GM21526 (cell line): Measurements from ENCODE around the gene KRT79.
"Not testable (repeated sequence)": the region's sequence is repeated elsewhere in the genome, so short reads cannot be mapped to it uniquely, and the experiment has no call there.

Experiments used
- ATAC-seq: cut with Tn5 transposase; IDR thresholded peaks from one replicate; pipeline ENCODE4 v1.9.1; 2021; ENCODE audit warnings: moderate library complexity; ENCODE audit not compliant: unreplicated experiment, low FRiP score

The KRT79 gene

DNA sequence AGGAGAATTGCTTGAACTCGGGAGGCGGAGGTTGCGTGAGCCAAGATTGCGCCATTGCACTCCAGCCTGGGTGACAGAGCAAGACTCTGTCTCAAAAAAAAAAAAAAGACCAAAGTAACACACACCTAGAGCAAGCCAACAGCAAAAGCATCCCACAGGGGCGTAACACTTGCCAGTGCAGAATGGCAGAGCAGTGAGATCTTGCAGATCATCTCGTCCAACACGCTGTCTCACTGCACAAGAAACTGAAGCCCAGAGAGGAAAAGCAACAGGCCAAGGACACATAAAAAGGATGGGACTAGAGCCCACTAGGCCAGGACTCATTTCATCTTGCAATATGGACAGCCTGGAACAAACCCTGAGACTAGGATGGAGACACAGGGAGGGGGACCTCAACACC is 27.4 kb upstream of the KRT79 start:
- ATAC-seq, result no peak

DNA sequence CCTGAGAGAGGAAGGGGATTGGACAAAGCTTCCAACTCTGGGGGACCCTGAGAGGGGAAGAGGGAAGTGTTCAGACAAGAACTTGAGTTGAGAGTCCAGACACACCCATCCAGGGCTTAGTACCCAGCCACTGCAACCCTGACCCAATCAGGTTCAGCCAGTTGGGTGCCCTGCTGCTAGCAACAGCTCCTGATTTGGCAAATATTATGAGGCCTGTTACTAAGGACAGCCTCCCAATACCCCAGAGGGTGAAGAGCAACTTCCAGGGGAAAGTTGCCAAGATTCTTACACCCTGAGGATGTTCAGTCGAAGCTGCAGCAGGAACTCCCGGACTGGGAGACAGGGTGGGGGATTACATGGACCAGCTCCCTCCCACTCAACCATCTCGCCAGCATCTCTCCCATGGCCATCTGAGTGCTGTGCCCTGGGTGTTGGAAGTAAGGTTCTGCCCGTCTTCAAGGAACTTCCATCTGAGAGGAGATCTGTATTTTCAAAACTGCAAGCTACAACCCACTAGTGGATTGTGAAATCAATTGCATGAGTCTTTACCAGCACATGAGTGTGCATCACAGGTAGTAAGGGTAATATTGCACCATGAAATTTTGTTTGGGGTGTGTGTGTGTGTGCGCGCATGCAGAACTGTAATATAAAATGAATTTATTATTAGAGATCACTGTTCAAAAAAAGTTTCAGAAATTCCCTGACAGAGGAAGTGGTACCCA is 26.2 kb upstream of the KRT79 start:
- ATAC-seq, result no peak

GRCh38 chr12:52857500-52857899 is 23.4 kb upstream of the KRT79 start:
- ATAC-seq, result no peak

DNA sequence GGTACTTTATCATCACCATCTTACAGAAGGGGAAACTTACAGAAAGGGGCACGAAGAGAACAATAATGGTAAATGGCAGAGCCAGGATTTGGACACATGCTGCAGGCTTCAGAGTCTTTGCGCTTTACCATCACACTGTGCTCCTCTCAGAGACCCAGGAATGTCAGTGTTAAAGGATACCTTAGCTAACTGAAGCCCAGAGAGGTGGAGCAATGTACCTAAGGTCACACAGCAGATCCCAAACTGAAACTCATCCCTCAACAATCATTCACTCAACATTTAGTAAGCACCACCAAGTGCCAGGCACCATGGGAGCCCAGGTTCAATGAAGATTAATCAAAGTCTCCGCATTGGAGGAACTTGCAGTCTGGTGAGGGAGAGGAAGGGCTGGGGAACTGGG is 22.7 kb upstream of the KRT79 start:
- ATAC-seq, result no peak

DNA sequence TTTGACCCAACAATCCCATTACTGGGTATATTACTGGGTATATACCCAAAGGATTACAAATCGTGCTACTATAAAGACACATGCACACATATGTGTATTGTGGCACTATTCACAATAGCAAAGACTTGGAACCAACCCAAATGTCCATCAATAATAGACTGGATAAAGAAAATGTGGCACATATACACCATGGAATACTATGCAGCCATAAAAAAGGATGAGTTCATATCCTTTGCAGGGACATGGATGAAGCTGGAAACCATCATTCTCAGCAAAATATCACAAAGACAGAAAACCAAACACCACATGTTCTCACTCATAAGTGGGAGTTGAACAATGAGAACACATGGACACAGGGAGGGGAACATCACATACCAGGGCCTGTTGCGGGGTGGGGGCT is 22.0 kb upstream of the KRT79 start:
- not testable (repeated sequence) for ATAC-seq

DNA sequence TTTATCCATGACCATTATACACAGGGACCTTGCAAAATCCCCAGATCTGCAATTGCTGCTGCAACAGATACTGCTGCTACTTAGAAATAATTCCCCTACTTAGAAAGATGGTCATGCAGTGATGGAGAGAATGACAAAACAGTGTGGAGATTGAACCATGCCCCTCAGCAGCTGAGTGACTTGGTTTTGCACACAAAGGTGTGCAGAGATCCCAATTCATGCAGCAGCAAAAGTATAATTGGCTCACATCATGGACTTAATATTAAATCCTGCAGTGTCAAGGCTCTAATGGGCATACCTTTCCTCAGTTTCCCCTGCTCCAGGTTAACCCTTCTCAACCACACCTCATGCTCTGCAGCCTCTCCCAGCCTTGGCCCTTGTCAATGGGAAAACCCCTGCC is 17.7 kb upstream of the KRT79 start:
- no peak for ATAC-seq

- ATAC-seq, result no peak
Observed at GRCh38 chr12:52850681-52851080, 16.6 kb upstream of the KRT79 start.

- no peak for ATAC-seq
Observed at GRCh38 chr12:52849511-52849910, 15.4 kb upstream of the KRT79 start.

- no peak for ATAC-seq
Observed at GRCh38 chr12:52848661-52849255, 14.6 kb upstream of the KRT79 start, which contains the start of gene KRT78. Gene KRT78, minus strand, starts transcription at chr12:52848994. Its CDS starts 64 bp downstream, at chr12:52848930.

DNA sequence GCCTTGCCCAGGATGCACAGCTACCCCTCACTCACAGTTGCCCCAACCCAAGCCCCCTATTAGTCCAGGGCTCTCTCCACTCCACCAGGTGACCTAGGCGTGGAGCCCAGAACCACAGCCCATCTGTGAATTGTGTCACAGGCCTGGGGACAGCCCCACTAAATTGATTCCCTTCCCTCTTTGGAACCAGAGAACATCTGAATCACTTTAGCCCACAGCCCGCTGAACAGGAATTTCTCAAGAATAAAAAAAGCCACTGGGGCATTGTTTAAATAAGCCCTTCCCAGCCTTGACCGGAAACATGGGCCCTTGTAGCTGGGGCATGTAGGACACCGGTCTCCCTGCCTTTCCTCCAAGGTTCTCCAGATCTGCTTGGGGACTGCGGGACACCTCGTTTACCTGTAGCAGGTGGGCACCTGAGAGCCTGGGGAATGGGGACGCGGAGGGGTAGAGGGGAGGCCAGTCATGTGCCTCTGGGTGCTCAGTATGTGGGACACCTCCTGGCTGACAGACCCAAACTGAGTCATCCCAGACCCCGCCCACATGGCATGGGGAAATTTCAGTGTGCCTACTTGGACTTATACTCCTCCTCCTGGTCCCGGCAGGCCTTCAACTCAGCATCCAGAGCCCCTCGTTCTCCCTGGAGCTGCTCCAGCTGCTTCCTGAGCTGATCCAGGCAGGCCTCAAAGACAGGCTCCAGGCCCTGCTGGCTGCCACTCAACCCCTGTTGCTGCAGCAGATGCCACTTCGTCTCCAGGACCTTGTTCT is 13.4 kb upstream of the KRT79 start:
- no peak for ATAC-seq

GRCh38 chr12:52846356-52846970 is 12.4 kb upstream of the KRT79 start:
- no peak for ATAC-seq

DNA sequence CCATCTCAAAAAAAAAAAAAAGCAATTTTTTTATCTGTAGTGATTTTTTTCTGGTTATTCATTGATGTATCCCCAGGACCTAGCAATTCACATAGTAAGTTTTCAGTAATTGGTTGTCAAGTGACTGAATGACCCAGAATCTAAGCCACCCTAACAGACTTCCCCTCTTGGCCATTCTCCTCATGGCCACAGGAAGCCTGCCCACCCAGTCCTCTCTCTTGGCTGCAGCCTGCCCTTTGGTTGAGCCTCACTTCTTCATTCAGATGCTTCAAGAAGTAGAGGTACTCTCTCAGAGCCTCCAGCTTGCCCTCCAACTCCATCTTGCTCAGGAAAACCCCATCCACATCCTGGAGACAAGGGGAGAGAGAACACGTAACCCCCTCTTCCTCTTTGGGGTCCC is 11.8 kb upstream of the KRT79 start:
- no peak for ATAC-seq

GRCh38 chr12:52844386-52844785 is 10.3 kb upstream of the KRT79 start:
- no peak for ATAC-seq

DNA sequence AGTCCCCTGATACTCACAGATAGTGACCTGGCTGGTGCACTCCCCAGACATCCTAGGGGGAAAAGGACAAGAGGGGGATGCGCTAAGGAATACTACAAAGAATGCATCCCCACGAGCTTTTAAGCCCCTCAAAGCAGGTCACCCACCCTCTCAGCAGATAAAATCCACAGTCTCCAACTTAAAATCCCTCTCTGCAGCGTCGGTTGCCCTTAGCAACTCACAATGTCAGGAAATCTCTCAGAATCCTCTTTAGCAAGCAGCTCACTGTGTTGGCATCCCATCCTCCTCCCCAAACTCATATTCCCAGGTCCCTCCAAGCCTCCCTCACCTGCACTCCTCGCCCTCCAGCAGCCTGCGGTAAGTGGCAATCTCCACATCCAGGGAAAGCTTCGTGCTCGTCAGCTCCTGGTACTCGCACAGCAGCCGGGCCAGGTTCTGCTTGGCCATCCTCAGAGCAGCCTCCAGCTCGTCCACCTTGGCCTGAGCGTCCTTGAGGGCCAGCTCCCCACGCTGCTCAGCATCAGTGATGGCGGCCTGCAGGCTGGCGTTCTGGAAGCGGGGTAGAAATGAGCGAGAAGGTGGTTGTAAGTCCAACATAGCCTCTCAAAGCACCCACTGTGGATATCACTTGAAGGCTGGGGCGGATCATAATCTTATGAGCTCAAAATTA is 5.5 kb upstream of the KRT79 start:
- ATAC-seq, result no peak

GRCh38 chr12:52838609-52839435 is 4.7 kb upstream of the KRT79 start:
- ATAC-seq, result no peak

DNA sequence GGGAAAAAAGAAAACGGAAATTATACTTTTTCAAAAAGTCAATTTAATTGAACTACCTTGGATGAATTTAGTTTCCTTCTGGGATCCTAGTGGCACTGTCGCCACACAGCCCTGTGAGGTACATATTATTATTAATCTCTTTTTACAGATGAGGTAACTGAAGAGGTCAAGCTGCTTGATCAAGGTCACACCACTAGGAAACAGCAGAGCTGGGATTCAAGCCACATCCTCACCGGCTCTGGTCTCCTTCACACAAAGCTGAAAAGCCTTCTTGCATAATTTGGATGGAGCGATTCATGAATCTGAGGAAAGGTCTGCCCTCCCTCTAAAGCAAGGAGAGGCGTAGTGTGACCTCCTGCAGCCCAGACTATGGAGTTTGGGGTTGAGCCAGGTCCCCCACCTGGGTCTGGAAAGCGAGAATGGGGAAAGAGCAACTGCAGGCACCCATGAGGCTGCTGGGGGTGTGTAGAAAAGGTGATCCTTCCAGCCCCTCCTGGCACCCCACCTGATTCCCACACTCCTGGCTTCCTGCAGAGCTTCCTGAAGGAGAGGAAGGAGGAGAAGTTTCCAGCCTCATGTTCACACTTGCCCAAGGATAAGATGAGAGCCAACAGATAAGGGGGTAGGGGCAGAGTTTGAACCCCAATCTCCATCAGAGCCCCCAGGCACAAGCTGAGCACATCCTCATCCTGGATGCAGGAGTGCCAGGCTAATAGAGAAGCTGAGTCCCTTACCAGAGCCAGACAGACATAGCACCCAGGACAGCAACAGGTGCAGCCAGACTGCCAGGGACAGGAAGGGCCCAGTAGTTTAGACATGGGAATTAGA is 3.9 kb upstream of the KRT79 start:
- no peak for ATAC-seq

- ATAC-seq, result no peak
Observed at GRCh38 chr12:52837413-52837741, 3.3 kb upstream of the KRT79 start.

- no peak for ATAC-seq
Observed at GRCh38 chr12:52836491-52837412, 2.6 kb upstream of the KRT79 start.
